WERI-Rb-1 (cell line): ENCODE measurements around the gene RNASEH2C.

ENCODE experiments used
- DNase-seq: peaks from one replicate; pipeline ENCODE4 v3.0.0-alpha.2; 2020
- H3K27ac ChIP-seq: fragments of 250-450 bp; sonication (Bioruptor Pico); 2 replicates; pipeline ENCODE4 v1.5.1; 2020; ENCODE audit warnings: mild to moderate bottlenecking, moderate library complexity
- H3K27me3 ChIP-seq: fragments of 250-450 bp; sonication (Bioruptor Pico); 2 replicates; pipeline ENCODE4 v1.5.1; 2021; ENCODE audit warnings: mild to moderate bottlenecking, low read depth, moderate library complexity; ENCODE audit not compliant: insufficient read depth, severe bottlenecking
- H3K36me3 ChIP-seq: fragments of 250-450 bp; sonication (Bioruptor Pico); 2 replicates; pipeline ENCODE4 v1.5.1; 2020; ENCODE audit warnings: mild to moderate bottlenecking, moderate library complexity
- H3K4me3 ChIP-seq: 2 replicates; pipeline ENCODE4 v1.5.1; 2011; ENCODE audit warnings: low read depth, mild to moderate bottlenecking, control low read depth, low read length
- H3K9me3 ChIP-seq: fragments of 250-450 bp; sonication (Bioruptor Pico); 2 replicates; pipeline ENCODE4 v1.5.1; 2021; ENCODE audit warnings: mild to moderate bottlenecking, moderate library complexity; ENCODE audit not compliant: severe bottlenecking
- TF ChIP-seq, protein P1 (sequence below): IDR thresholded peaks from 2 replicates; pipeline ENCODE4 v1.5.1; 2011; ENCODE audit warnings: low read depth, mild to moderate bottlenecking, control low read depth, inconsistent platforms, low read length

Gene RNASEH2C

DNA sequence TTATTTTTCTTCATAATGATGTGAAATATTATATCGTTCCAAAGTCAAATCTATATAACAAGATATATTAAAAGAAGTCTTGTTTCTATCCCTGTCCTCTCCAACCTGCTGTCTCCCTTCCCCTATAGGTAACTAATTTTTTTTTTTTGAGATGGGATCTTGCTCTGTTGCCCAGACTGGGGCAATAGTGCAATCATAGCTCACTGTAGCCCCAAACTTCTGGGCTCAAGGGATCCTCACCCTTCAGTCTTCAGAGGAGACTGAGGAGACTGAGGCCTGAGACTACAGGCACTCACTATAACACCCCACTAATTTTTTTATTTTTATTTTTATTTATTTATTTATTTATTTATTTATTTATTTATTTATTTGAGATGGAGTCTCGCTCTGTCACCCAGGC is 47.6 kb downstream of the RNASEH2C start:
- no peaks in the 10 kb centered on the region for H3K27me3 ChIP-seq
- no peak overlapping the region for H3K27ac ChIP-seq
- H3K36me3 ChIP-seq = no peaks in the 10 kb centered on the region
- TF ChIP-seq, protein P1, sequence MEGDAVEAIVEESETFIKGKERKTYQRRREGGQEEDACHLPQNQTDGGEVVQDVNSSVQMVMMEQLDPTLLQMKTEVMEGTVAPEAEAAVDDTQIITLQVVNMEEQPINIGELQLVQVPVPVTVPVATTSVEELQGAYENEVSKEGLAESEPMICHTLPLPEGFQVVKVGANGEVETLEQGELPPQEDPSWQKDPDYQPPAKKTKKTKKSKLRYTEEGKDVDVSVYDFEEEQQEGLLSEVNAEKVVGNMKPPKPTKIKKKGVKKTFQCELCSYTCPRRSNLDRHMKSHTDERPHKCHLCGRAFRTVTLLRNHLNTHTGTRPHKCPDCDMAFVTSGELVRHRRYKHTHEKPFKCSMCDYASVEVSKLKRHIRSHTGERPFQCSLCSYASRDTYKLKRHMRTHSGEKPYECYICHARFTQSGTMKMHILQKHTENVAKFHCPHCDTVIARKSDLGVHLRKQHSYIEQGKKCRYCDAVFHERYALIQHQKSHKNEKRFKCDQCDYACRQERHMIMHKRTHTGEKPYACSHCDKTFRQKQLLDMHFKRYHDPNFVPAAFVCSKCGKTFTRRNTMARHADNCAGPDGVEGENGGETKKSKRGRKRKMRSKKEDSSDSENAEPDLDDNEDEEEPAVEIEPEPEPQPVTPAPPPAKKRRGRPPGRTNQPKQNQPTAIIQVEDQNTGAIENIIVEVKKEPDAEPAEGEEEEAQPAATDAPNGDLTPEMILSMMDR = no peak
- no peaks in the 10 kb centered on the region for H3K9me3 ChIP-seq
- no peak for DNase-seq
- H3K4me3 ChIP-seq = no peak overlapping the region

- H3K36me3 ChIP-seq = no peaks in the 10 kb centered on the region
- H3K27me3 ChIP-seq = no peaks in the 10 kb centered on the region
- H3K4me3 ChIP-seq = no peak overlapping the region
- DNase-seq = no peak
- H3K9me3 ChIP-seq = no peaks in the 10 kb centered on the region
- TF ChIP-seq, protein P1 = no peak
- no peak overlapping the region for H3K27ac ChIP-seq
Observed at GRCh38 chr11:65672180-65672860, 48.3 kb downstream of the RNASEH2C start.
